Neuronal stem cell (in vitro differentiated cells): ENCODE data around the gene UCK2.

Experiments
- DNase-seq: peaks from one replicate; pipeline ENCODE4 v3.0.0-alpha.2; 2013; ENCODE audit warnings: low spot score
- H2AFZ ChIP-seq: one replicate; pipeline ENCODE4 v1.6.1; 2013; ENCODE audit warnings: mild to moderate bottlenecking, low read length, inconsistent platforms
- H2AK5ac ChIP-seq: 2 replicates; pipeline ENCODE4 v1.6.1; 2013; ENCODE audit warnings: low read depth, mild to moderate bottlenecking, inconsistent platforms, low read length, moderate library complexity, mixed read lengths
- H2BK120ac ChIP-seq: 2 replicates; pipeline ENCODE4 v1.6.1; 2013; ENCODE audit warnings: low read depth, mild to moderate bottlenecking, inconsistent platforms, low read length, moderate library complexity, mixed read lengths
- H2BK12ac ChIP-seq: one replicate; pipeline ENCODE4 v1.6.1; 2013; ENCODE audit warnings: low read length, inconsistent platforms
- H2BK15ac ChIP-seq: 2 replicates; pipeline ENCODE4 v1.6.1; 2013; ENCODE audit warnings: mild to moderate bottlenecking, low read length, inconsistent platforms, mixed read lengths
- H2BK5ac ChIP-seq: one replicate; pipeline ENCODE4 v1.6.1; 2013; ENCODE audit warnings: inconsistent platforms, mild to moderate bottlenecking, low read length, moderate library complexity
- H3K14ac ChIP-seq: one replicate; pipeline ENCODE4 v1.6.1; 2013; ENCODE audit warnings: low read length, inconsistent platforms
- H3K18ac ChIP-seq: 2 replicates; pipeline ENCODE4 v1.6.1; 2013; ENCODE audit warnings: low read length, inconsistent platforms
- H3K23ac ChIP-seq: 2 replicates; pipeline ENCODE4 v1.6.1; 2013; ENCODE audit warnings: low read depth, mild to moderate bottlenecking, mixed read lengths, low read length, inconsistent platforms; ENCODE audit not compliant: poor library complexity
- H3K27ac ChIP-seq: replicated peaks from 3 replicates; pipeline ENCODE4 v1.5.1; 2013; ENCODE audit warnings: low read length, inconsistent platforms
- H3K27me3 ChIP-seq, 3 experiments: 2 replicates each; pipeline ENCODE4 v1.6.1; 2013; ENCODE audit warnings: low read length in 3 of 3, mild to moderate bottlenecking in 2 of 3, inconsistent platforms in 1 of 3, low read depth in 1 of 3, mixed read lengths in 1 of 3, moderate library complexity in 1 of 3; ENCODE audit not compliant: control insufficient read depth in 3 of 3, insufficient read depth in 3 of 3
- H3K36me3 ChIP-seq, 2 donors: replicated peaks in 1 of 2; 2 replicates each; pipeline ENCODE4 v1.6.1; 2013; ENCODE audit warnings: low read length in 2 of 2; ENCODE audit not compliant: control insufficient read depth in 2 of 2, insufficient read depth in 2 of 2
- H3K4ac ChIP-seq: 2 replicates; pipeline ENCODE4 v1.6.1; 2013; ENCODE audit warnings: inconsistent platforms, mild to moderate bottlenecking, low read length, moderate library complexity
- H3K4me1 ChIP-seq, 2 donors: 1 replicate in 1 of 2; 2 replicates in 1 of 2; pipeline ENCODE4 v1.6.1; 2013; ENCODE audit warnings: low read length in 2 of 2, low read depth in 1 of 2; ENCODE audit not compliant: control insufficient read depth in 2 of 2, insufficient read depth in 1 of 2
- H3K4me2 ChIP-seq: one replicate; pipeline ENCODE4 v1.6.1; 2013; ENCODE audit warnings: mild to moderate bottlenecking, low read length, inconsistent platforms; ENCODE audit not compliant: insufficient read depth, poor library complexity, severe bottlenecking
- H3K4me3 ChIP-seq, 2 donors: 2 replicates each; pipeline ENCODE4 v1.5.1; 2013; ENCODE audit warnings: low read length in 2 of 2, mild to moderate bottlenecking in 2 of 2, inconsistent platforms in 1 of 2, moderate library complexity in 1 of 2
- H3K79me1 ChIP-seq: one replicate; pipeline ENCODE4 v1.6.1; 2013; ENCODE audit warnings: low read depth, mild to moderate bottlenecking, inconsistent platforms, low read length, moderate library complexity
- H3K9ac ChIP-seq: one replicate; pipeline ENCODE4 v1.6.1; 2013; ENCODE audit warnings: mild to moderate bottlenecking, low read depth, low read length, inconsistent platforms; ENCODE audit not compliant: poor library complexity
- H3K9me3 ChIP-seq, 2 donors: replicated peaks in 1 of 2; 2 replicates each; pipeline versions ENCODE3 to v1.6.1; 2013; ENCODE audit warnings: low read length in 2 of 2, mild to moderate bottlenecking in 2 of 2, inconsistent platforms in 1 of 2, low read depth in 1 of 2, mixed read lengths in 1 of 2, moderate library complexity in 1 of 2; ENCODE audit not compliant: control insufficient read depth in 2 of 2, insufficient read depth in 1 of 2
- H4K8ac ChIP-seq: one replicate; pipeline ENCODE4 v1.6.1; 2013; ENCODE audit warnings: low read depth, mild to moderate bottlenecking, inconsistent platforms, low read length, moderate library complexity
- H4K91ac ChIP-seq: one replicate; pipeline ENCODE4 v1.6.1; 2013; ENCODE audit warnings: low read length, low read depth, mild to moderate bottlenecking, inconsistent platforms; ENCODE audit not compliant: poor library complexity
- WGBS, 2 donors: extraction: QIAGEN DNeasy Blood & Tissue Kit; methylation state at CpG; one replicate each; pipeline ENCODE4 v1.1.7; 2013; ENCODE audit warnings: missing lambda C conversion rate in 2 of 2, mixed read lengths in 1 of 2; ENCODE audit not compliant: insufficient read length in 2 of 2, insufficient replicate concordance in 1 of 2; ENCODE audit errors: extremely low coverage in 2 of 2; 5-methylcytosine and 5-hydroxymethylcytosine counted together

Gene UCK2

GRCh38 chr1:165879946-165880345, 52.5 kb downstream of the UCK2 start:
- no CpG with 5 or more reads among the region's 4 CpGs for WGBS, 2 donors

GRCh38 chr1:165880993-165881392, 53.6 kb downstream of the UCK2 start:
- no peak overlapping the region for H3K4ac ChIP-seq
- no peak overlapping the region for H3K18ac ChIP-seq
- no peak overlapping the region for H2BK120ac ChIP-seq
- no peak overlapping the region for H3K9ac ChIP-seq
- no peak overlapping the region for H2AK5ac ChIP-seq
- DNase-seq: no peak
- no peak overlapping the region for H2BK12ac ChIP-seq
- H3K9me3 ChIP-seq: peaks cover 2 to 24% of the 10 kb centered on the region in 2 donors
- WGBS, 2 donors: no CpG with 5 or more reads among the region's 5 CpGs
- no peak overlapping the region for H3K27ac ChIP-seq
- no peak overlapping the region for H3K4me2 ChIP-seq
- H3K23ac ChIP-seq: no peak overlapping the region
- H2AFZ ChIP-seq: no peak overlapping the region
- peaks cover 0 to 15% of the 10 kb centered on the region in 2 donors for H3K36me3 ChIP-seq
- H2BK15ac ChIP-seq: no peak overlapping the region
- H4K8ac ChIP-seq: no peak overlapping the region
- peaks cover 9 to 16% of the 10 kb centered on the region in 2 donors for H3K4me1 ChIP-seq
- no peak overlapping the region for H4K91ac ChIP-seq
- H2BK5ac ChIP-seq: no peak overlapping the region
- no peak overlapping the region for H3K14ac ChIP-seq
- no peaks in the 10 kb centered on the region for H3K79me1 ChIP-seq
- no peaks in the 10 kb centered on the region for H3K27me3 ChIP-seq
- H3K4me3 ChIP-seq: no peak overlapping the region

More at GRCh38 chr1:165879946-165880345, 52.5 kb downstream of the UCK2 start:
- no peak overlapping the region for H3K9ac ChIP-seq
- H3K9me3 ChIP-seq: peaks cover 2 to 25% of the 10 kb centered on the region in 2 donors
- H2AK5ac ChIP-seq: no peak overlapping the region
- H4K91ac ChIP-seq: no peak overlapping the region
- H2BK15ac ChIP-seq: no peak overlapping the region
- H2BK120ac ChIP-seq: no peak overlapping the region
- H4K8ac ChIP-seq: no peak overlapping the region
- no peak overlapping the region for H3K27ac ChIP-seq
- H3K4me2 ChIP-seq: no peak overlapping the region
- H3K27me3 ChIP-seq: no peaks in the 10 kb centered on the region
- H3K4me3 ChIP-seq: no peak overlapping the region
- H3K14ac ChIP-seq: no peak overlapping the region
- H3K79me1 ChIP-seq: no peaks in the 10 kb centered on the region
- no peak overlapping the region for H2BK5ac ChIP-seq
- no peak overlapping the region for H2AFZ ChIP-seq
- no peak overlapping the region for H2BK12ac ChIP-seq
- DNase-seq: no peak
- peaks cover 0 to 17% of the 10 kb centered on the region in 2 donors for H3K36me3 ChIP-seq
- no peak overlapping the region for H3K18ac ChIP-seq
- H3K23ac ChIP-seq: no peak overlapping the region
- peaks cover 7 to 16% of the 10 kb centered on the region in 2 donors for H3K4me1 ChIP-seq
- H3K4ac ChIP-seq: no peak overlapping the region

- no peak overlapping the region for H3K4ac ChIP-seq
- no peak overlapping the region for H3K14ac ChIP-seq
- H3K4me3 ChIP-seq: no peak overlapping the region
- no CpG with 5 or more reads among the region's 3 CpGs for WGBS, 2 donors
- no peak overlapping the region for H2AFZ ChIP-seq
- no peak overlapping the region for H2BK5ac ChIP-seq
- peaks cover 2 to 20% of the 10 kb centered on the region in 2 donors for H3K9me3 ChIP-seq
- H3K36me3 ChIP-seq: peaks cover 0 to 13% of the 10 kb centered on the region in 2 donors
- H3K79me1 ChIP-seq: no peaks in the 10 kb centered on the region
- H3K23ac ChIP-seq: no peak overlapping the region
- no peak overlapping the region for H2AK5ac ChIP-seq
- DNase-seq: no peak
- no peak overlapping the region for H3K27ac ChIP-seq
- H4K91ac ChIP-seq: no peak overlapping the region
- H2BK15ac ChIP-seq: no peak overlapping the region
- no peaks in the 10 kb centered on the region for H3K27me3 ChIP-seq
- no peak overlapping the region for H4K8ac ChIP-seq
- no peak overlapping the region for H3K9ac ChIP-seq
- no peak overlapping the region for H2BK12ac ChIP-seq
- H3K4me2 ChIP-seq: no peak overlapping the region
- no peak overlapping the region for H2BK120ac ChIP-seq
- H3K18ac ChIP-seq: no peak overlapping the region
- peaks cover 9 to 16% of the 10 kb centered on the region in 2 donors for H3K4me1 ChIP-seq
These were observed 54.9 kb downstream of the UCK2 start for GRCh38 chr1:165882168-165882837.

GRCh38 chr1:165883056-165883455, 55.6 kb downstream of the UCK2 start:
- Histone ChIP-seq H3K4me3 (no peak overlapping the region), H3K79me1 (no peaks in the 10 kb centered on the region), H3K4ac (no peak overlapping the region), H3K4me1 (peaks cover 9 to 16% of the 10 kb centered on the region in 2 donors), H2BK120ac (no peak overlapping the region), H3K18ac (no peak overlapping the region), H3K14ac (no peak overlapping the region), H3K23ac (no peak overlapping the region), H3K36me3 (peaks cover 0 to 13% of the 10 kb centered on the region in 2 donors), H2BK12ac (no peak overlapping the region), H2AK5ac (no peak overlapping the region), H3K27me3 (no peaks in the 10 kb centered on the region), H2BK15ac (no peak overlapping the region), H4K8ac (no peak overlapping the region), H2BK5ac (no peak overlapping the region), H3K9me3 (peaks cover 0 to 12% of the 10 kb centered on the region in 2 donors), H3K9ac (no peak overlapping the region), H2AFZ (no peak overlapping the region), H4K91ac (no peak overlapping the region), H3K27ac (no peak overlapping the region), H3K4me2 (no peak overlapping the region)
- no peak for DNase-seq
- no CpG with 5 or more reads among the region's 5 CpGs for WGBS, 2 donors
